ENCODE data around the gene VPS8.

VPS8 gene

DNA sequence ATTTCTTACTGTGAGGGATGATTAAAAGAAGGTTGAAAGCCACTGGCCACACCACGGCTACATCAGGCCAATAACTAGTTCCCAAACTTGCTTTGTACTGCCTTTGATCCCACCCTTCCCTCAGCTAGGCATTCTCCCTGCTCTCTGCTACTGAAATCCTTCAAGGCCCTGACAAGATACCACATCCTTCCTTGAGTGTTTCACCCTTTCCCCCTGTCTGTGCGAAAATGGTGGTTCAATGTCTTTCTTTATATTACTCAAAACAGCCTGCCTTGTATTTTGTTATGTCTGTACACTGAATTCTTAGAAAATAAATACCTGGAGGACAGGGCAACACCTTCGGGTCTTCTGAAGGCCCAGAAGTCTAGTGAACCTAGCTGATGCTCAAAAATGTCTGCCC lies 932 bp upstream of the VPS8 start:
- DNase-seq (ENCODE audit: low read depth in 3 of 3), result no peak

DNA sequence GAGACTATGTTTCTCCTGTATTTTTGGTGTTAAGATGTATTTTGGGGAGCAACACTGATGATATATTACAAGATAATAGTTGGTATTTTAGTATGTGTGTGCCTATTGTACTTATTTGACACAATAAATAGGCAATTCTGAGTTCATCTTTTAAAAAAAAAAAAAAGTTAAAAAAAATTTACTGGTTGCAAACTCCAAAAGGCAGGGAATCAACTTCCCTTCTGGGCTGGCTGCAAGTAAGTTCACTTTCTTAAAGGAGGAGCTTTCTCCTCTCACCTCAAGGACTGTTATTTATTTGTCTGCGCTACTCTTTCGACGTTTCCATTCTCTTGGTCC lies 335 bp upstream of the VPS8 start:
- no peak for DNase-seq (ENCODE audit: low read depth in 3 of 3)

- no peak for DNase-seq (ENCODE audit: low read depth in 3 of 3)
These were observed 686 bp downstream of the VPS8 start for GRCh38 chr3:184812662-184813042.

- DNase-seq (ENCODE audit: low read depth in 3 of 3), result no peak
These were observed 1.4 kb downstream of the VPS8 start for GRCh38 chr3:184813357-184813756.

GRCh38 chr3:184814214-184814613 lies 2.2 kb downstream of the VPS8 start:
- DNase-seq (ENCODE audit: low read depth in 3 of 3), result no peak

- no peak for DNase-seq (ENCODE audit: low read depth in 3 of 3)
These were observed 3.3 kb downstream of the VPS8 start for GRCh38 chr3:184815046-184815930.

DNA sequence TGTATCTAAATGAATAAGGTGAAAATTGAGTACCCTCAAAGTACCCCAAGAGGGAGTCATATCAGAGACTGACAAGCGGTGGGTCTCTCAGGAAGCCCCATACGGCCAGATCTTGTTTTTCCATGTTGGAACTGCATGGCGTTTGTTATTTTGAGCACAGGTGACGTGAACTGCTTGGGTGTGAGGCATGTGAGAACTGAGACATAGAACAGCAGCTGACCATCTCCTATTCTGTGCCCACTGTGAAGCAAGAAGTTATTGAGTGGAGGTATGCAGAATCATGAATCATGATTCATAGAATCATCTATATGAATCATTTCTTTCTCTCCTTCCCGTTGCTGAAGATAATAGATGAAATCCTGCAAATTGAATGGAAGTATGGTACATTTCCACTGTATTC lies 4.6 kb downstream of the VPS8 start:
- DNase-seq (ENCODE audit: low read depth in 3 of 3), result no peak

GRCh38 chr3:184820525-184820924 lies 8.6 kb downstream of the VPS8 start:
- no peak for DNase-seq (ENCODE audit: low read depth in 3 of 3)

GRCh38 chr3:184821034-184821433 lies 9.1 kb downstream of the VPS8 start:
- DNase-seq (ENCODE audit: low read depth in 3 of 3), result no peak

GRCh38 chr3:184822081-184822480 lies 10.1 kb downstream of the VPS8 start:
- no peak for DNase-seq (ENCODE audit: low read depth in 3 of 3)

DNA sequence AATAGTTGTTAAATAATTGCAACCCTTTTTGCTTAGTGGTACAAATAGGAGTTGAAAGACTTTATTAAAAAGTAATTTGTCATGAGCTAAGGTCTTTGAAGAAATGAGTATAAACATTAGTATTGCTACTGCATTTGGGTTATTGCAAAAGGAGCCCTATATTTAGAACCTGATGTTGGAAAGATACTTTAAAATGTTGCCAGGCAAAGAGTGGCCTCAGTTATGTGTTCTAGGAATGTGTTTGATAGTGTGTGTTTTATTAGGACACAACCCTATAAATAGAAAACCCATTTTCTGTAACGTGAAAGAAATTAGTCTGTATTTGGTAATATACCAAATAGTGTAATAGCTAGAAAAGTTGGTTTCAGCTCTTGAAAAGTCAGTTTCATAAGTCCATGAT lies 10.7 kb downstream of the VPS8 start:
- DNase-seq (ENCODE audit: low read depth in 3 of 3), result no peak

DNA sequence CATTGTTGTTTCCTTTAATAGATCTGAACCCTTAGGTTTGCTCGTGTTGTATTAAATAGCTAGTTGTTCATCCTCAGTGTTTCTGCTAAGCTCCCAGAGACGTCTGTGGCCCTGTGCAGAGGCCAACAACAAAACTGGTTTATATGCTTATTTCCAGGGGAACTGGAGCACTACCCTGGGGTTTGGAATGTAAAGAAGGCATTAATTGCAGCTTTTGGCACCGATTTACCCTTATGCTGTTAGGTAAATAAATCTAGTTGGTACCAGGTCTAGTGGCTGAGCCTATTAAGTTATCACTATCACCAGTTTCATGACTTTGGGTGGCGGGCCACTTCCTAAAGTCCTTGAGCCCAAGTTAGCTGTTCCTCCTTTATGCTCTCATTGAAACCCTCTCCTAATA lies 12.0 kb downstream of the VPS8 start:
- no peak for DNase-seq (ENCODE audit: low read depth in 3 of 3)

- DNase-seq (ENCODE audit: low read depth in 3 of 3), result no peak
These were observed 13.3 kb downstream of the VPS8 start for GRCh38 chr3:184825121-184825820.

DNA sequence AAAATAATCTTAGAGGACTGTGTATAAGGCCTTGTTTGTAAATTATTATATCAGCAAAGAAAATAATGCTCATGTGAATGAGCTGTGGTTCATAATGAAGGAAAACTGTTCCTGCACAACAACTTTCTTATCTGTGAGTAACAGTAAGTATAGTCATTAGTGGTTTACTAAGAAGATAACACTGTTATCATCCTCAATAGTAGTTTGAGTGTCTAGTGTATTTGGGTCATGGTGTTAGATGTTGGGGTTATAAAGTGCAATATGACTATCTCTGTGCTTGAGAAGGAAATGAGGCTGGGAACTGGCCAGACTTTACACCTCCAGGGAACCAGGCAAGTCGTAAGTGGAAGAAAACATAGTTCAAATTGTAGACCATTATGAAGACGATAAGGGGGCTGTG lies 15.6 kb downstream of the VPS8 start:
- no peak for DNase-seq (ENCODE audit: low read depth in 3 of 3)

- no peak for DNase-seq (ENCODE audit: low read depth in 3 of 3)
These were observed 20.1 kb downstream of the VPS8 start for GRCh38 chr3:184832044-184832443.

DNA sequence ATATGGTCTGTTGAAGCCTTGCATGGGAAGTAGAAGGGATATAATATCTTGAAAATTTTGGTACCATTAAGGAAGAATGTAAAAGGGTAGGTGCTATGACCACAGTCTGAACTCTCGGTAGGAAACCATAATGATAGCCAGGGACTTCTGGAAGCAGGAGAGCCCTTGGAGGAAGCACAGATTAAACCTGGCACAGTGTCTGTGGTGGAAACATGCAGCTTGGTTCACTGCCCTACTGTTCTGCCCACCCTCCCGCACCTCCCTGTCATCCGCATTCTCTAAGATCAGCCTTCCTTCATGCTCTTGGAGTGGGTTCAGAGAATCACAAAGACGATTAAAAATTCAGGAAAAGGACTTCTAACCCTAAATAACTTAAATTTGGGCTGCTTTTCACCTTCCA lies 20.9 kb downstream of the VPS8 start:
- no peak for DNase-seq (ENCODE audit: low read depth in 3 of 3)

GRCh38 chr3:184836090-184836822 lies 24.3 kb downstream of the VPS8 start:
- DNase-seq (ENCODE audit: low read depth in 3 of 3), result no peak

DNA sequence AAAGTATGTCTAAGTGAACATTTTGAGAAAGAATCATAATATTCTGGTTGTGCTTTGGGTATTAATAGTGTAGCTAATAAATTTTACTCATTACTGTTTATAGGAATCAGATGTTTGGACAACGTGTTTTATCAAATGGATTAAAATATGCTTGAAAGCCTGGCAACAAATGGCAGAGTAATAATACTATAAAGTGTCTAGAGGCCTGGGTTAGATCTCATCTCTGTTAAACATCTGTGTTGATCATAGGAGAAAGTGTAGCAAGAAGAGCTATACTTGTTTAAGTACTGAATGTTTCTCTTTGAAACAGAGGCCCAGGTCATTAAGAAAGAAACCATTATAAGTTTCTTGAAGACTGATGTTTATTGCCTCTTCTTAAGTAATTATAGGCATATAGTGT lies 30.5 kb downstream of the VPS8 start:
- no peak for DNase-seq (ENCODE audit: low read depth in 3 of 3)

- no peak for DNase-seq (ENCODE audit: low read depth in 3 of 3)
These were observed 33.9 kb downstream of the VPS8 start for GRCh38 chr3:184845819-184846218.

DNA sequence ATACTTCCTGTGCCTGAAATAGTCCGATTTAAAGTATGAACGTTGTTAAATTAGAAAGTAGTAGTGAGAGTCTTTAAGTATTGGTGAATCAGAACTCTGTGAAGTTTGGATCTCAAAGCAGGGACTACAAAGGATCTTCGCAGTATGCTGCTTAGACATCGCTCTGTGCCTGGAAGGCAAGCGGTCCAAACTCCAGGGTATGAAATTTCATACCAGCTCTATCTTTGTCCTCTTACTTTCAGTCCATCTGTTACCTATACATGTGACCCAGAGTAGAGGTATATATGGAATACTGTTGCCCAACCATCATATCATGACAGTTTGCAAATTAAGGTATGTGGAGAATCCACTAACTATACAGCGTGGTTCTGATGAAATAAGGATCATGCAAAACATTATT lies 34.5 kb downstream of the VPS8 start:
- no peak for DNase-seq (ENCODE audit: low read depth in 3 of 3)

- DNase-seq (ENCODE audit: low read depth in 3 of 3), result no peak
These were observed 37.0 kb downstream of the VPS8 start for GRCh38 chr3:184848934-184849333.

- no peak for DNase-seq (ENCODE audit: low read depth in 3 of 3)
These were observed 38.2 kb downstream of the VPS8 start for GRCh38 chr3:184850201-184850600.

DNA sequence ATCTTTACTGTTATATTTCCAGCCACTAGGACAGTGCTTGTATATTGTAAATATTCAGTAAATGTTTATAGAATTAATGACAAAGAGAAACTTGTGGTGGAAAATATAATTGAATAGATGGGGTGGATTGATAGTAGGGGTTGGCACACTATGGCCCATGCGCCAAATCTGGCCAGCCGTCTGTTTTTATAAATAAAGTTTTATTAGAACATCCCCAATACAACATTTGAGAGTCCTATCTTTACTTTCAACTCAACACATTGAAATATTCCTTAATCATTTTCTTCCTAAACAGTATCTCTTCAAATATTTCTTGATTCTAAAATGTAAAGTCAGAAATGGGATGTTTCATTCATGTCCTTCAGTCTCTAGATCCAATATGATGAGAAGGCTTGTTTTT lies 45.1 kb downstream of the VPS8 start:
- DNase-seq (ENCODE audit: low read depth in 3 of 3), result no peak
